Vagina (tissue), 2 donors: ENCODE measurements around the gene PLIN1.

Source experiments
- CTCF ChIP-seq, 3 experiments: fragments of 450-650 bp in 2 of 3; fragments of 200-600 bp in 1 of 3; sonication (generic) in 1 of 3; IDR thresholded peaks; one replicate each; pipeline ENCODE4 v1.5.1; 2017 to 2019; ENCODE audit warnings: antibody characterized with exemption in 3 of 3, mild to moderate bottlenecking in 2 of 3, moderate library complexity in 2 of 3
- POLR2A ChIP-seq, 2 donors: fragments of 450-650 bp; IDR thresholded peaks; one replicate each; pipeline ENCODE4 v1.6.1; 2017; ENCODE audit warnings: antibody characterized with exemption in 2 of 2, mild to moderate bottlenecking in 2 of 2, moderate library complexity in 2 of 2

GRCh38 chr15:89646416-89647141, 32.6 kb downstream of the PLIN1 start:
- TF ChIP-seq CTCF (IDR thresholded peaks at IDR 0.05) (no peak), POLR2A (IDR thresholded peaks at IDR 0.05) (no peak)
